HepG2 (cell line): ENCODE measurements around the gene RPS25. TPM values are rescaled to one million over a fixed set of nuclear protein-coding genes. Genes with fewer than 3 reads are reported as not detected.
A peak's percentile ranks its signal among the peaks of the same experiment; 100 is the strongest.

Experiments
- FLYWCH1 ChIP-seq: sonication (generic); formaldehyde crosslinking; IDR thresholded peaks from 2 replicates; pipeline ENCODE4 v1.8.1; 2023; ENCODE audit warnings: mild to moderate bottlenecking, missing genetic modification reagents
- HES4 ChIP-seq: sonication (generic); formaldehyde crosslinking; IDR thresholded peaks from 2 replicates; pipeline ENCODE4 v1.9.0; 2021; ENCODE audit warnings: mild to moderate bottlenecking, missing genetic modification reagents, borderline replicate concordance
- HNRNPH1 ChIP-seq: fragments of 200-400 bp; formaldehyde crosslinking; optimal IDR thresholded peaks from 2 replicates; pipeline ENCODE3; 2017; ENCODE audit warnings: mild to moderate bottlenecking, low read depth, low read length
- MYC ChIP-seq: sonication (generic); formaldehyde crosslinking; IDR thresholded peaks from 2 replicates; pipeline ENCODE4 v1.9.0; 2021; ENCODE audit warnings: missing genetic modification reagents, borderline replicate concordance
- NFIB ChIP-seq: sonication (generic); formaldehyde crosslinking; IDR thresholded peaks from 2 replicates; pipeline ENCODE4 v1.9.0; 2021; ENCODE audit warnings: missing genetic modification reagents, mild to moderate bottlenecking, borderline replicate concordance
- NFRKB ChIP-seq: fragments of 450-650 bp; IDR thresholded peaks from 2 replicates; pipeline ENCODE4 v1.6.1; 2017
- PPARG ChIP-seq: conservative IDR thresholded peaks from 2 replicates; pipeline ENCODE4 v1.6.1; 2016; ENCODE audit warnings: missing biosample characterization, missing genetic modification reagents
- RBM39 ChIP-seq: fragments of 200-400 bp; formaldehyde crosslinking; IDR thresholded peaks from one replicate; pipeline ENCODE4 v1.6.1; 2018; ENCODE audit warnings: antibody characterized with exemption, mild to moderate bottlenecking, low read depth, low read length; ENCODE audit not compliant: poor library complexity, severe bottlenecking
- SP140L ChIP-seq: sonication (generic); formaldehyde crosslinking; IDR thresholded peaks from 2 replicates; pipeline ENCODE4 v1.4.0; 2020; ENCODE audit warnings: missing genetic modification reagents, borderline replicate concordance
- TOE1 ChIP-seq: sonication (generic); formaldehyde crosslinking; IDR thresholded peaks from 2 replicates; pipeline ENCODE4 v1.4.0; 2020; ENCODE audit warnings: mild to moderate bottlenecking, missing genetic modification reagents
- ZBTB2 ChIP-seq: sonication (generic); formaldehyde crosslinking; IDR thresholded peaks from 2 replicates; pipeline ENCODE4 v1.8.0; 2022; ENCODE audit warnings: low read depth, missing genetic modification reagents
- ZMAT3 ChIP-seq: sonication (generic); formaldehyde crosslinking; conservative IDR thresholded peaks from 2 replicates; pipeline ENCODE4 v1.7.0; 2021; ENCODE audit warnings: missing genetic modification reagents
- ZMYM4 ChIP-seq: sonication (generic); formaldehyde crosslinking; IDR thresholded peaks from 2 replicates; pipeline ENCODE4 v1.8.1; 2023; ENCODE audit warnings: mild to moderate bottlenecking, missing genetic modification reagents
- ZNF180 ChIP-seq: sonication (generic); formaldehyde crosslinking; IDR thresholded peaks from 2 replicates; pipeline ENCODE4 v1.4.0; 2020; ENCODE audit warnings: low read depth, missing genetic modification reagents, borderline replicate concordance
- ZNF292 ChIP-seq: sonication (generic); formaldehyde crosslinking; IDR thresholded peaks from 2 replicates; pipeline ENCODE4 v1.8.1; 2022; ENCODE audit warnings: mild to moderate bottlenecking, low read depth, missing genetic modification reagents, borderline replicate concordance
- ZNF382 ChIP-seq: sonication (generic); formaldehyde crosslinking; IDR thresholded peaks from 2 replicates; pipeline ENCODE4 v1.5.0; 2020; ENCODE audit warnings: missing genetic modification reagents, mild to moderate bottlenecking, borderline replicate concordance
- ZNF549 ChIP-seq: sonication (generic); formaldehyde crosslinking; IDR thresholded peaks from 2 replicates; pipeline ENCODE4 v1.5.0; 2020; ENCODE audit warnings: missing genetic modification reagents
- ZNF589 ChIP-seq: sonication (generic); formaldehyde crosslinking; conservative IDR thresholded peaks from 2 replicates; pipeline ENCODE4 v1.8.0; 2022; ENCODE audit warnings: mild to moderate bottlenecking, moderate library complexity, missing genetic modification reagents
- ZNF687 ChIP-seq: sonication (generic); formaldehyde crosslinking; IDR thresholded peaks from 2 replicates; pipeline ENCODE4 v1.5.1; 2020; ENCODE audit warnings: mild to moderate bottlenecking, missing genetic modification reagents, moderate library complexity
- ZNF761 ChIP-seq: sonication (generic); formaldehyde crosslinking; conservative IDR thresholded peaks from 2 replicates; pipeline ENCODE4 v1.4.0; 2020; ENCODE audit warnings: mild to moderate bottlenecking, missing genetic modification reagents
- polyA plus RNA-seq, 8 experiments: library from polyadenylated mRNA; depleted of rRNA in 3 of 8; stranded (reverse) in 7 of 8; unstranded in 1 of 8; fragments of >200 nt; fragmentation: Illumina TruSeq in 4 of 8; extraction: Trizol in 4 of 8; gene quantifications; 2 replicates each; pipeline versions ENCODE4 v1.2.1 to v1.2.3, GENCODE V29; 2011 to 2016; ENCODE audit warnings: low read depth in 4 of 8, missing spikeins in 1 of 8, mixed read lengths in 1 of 8; ENCODE audit not compliant: insufficient read depth in 1 of 8
- total RNA-seq, 5 experiments: library from RNA; depleted of rRNA; stranded (reverse); fragments of >200 nt; fragmentation: Illumina TruSeq; extraction: Trizol; gene quantifications; 2 replicates each; pipeline ENCODE4 v1.2.3, GENCODE V29; 2016; ENCODE audit warnings: low read depth in 1 of 5

Gene RPS25
- total and polyA plus RNA-seq, 2 of the 13 experiments (the other 11 are each of a cell fraction or from before 2014, with no cell fraction given), result 839 to 1,415 TPM

GRCh38 chr11:119029340-119030028, 11.3 kb upstream of the RPS25 start (continued):
- TF ChIP-seq ZNF687 (CRISPR knock-in tag) (no peak; the same call in 1 of the 2 replicates), ZNF292 (CRISPR knock-in tag) (no peak), ZNF180 (CRISPR knock-in tag) (no peak), NFIB (CRISPR knock-in tag) (no peak), RBM39 (no peak), MYC (CRISPR knock-in tag) (0 out of 2 replicates have a peak, but pooled peaks have one; percentile 17), ZNF382 (CRISPR knock-in tag) (no peak), ZBTB2 (no peak), ZNF589 (CRISPR knock-in tag) (no peak), PPARG (peak; percentile 66; the same call in 1 of the 2 replicates), SP140L (CRISPR knock-in tag) (0 out of 2 replicates have a peak, but pooled peaks have one; percentile 10), FLYWCH1 (CRISPR knock-in tag) (no peak; the same call in 1 of the 2 replicates), ZNF761 (CRISPR knock-in tag) (peak; percentile 38; the same call in 1 of the 2 replicates), TOE1 (CRISPR knock-in tag) (no peak), HNRNPH1 (peak; percentile 67), ZNF549 (CRISPR knock-in tag) (no peak), NFRKB (no peak), HES4 (CRISPR knock-in tag) (0 out of 2 replicates have a peak, but pooled peaks have one; percentile 40), ZMYM4 (peak; percentile 60), ZMAT3 (CRISPR knock-in tag) (0 out of 2 replicates have a peak, but pooled peaks have one; percentile 25)
